HT1080 (cell line): ENCODE results near the gene HIVEP3. TPM values are rescaled to one million over a fixed set of nuclear protein-coding genes. Genes with fewer than 3 reads are reported as not detected.
A peak's percentile ranks its signal among the peaks of the same experiment; 100 is the strongest.

ENCODE experiments used
- DNase-seq: peaks from one replicate; pipeline ENCODE4 v3.0.0-alpha.2; 2015; ENCODE audit warnings: low read depth
- total RNA-seq: library from RNA; depleted of rRNA; stranded (reverse); fragments of >200 nt; shearing (Covaris generic); gene quantifications from 2 replicates; pipeline ENCODE4 v1.2.3, GENCODE V29; 2014

The HIVEP3 gene
- total RNA-seq, 1 experiment from 2014 or later: 6.2 TPM

DNA sequence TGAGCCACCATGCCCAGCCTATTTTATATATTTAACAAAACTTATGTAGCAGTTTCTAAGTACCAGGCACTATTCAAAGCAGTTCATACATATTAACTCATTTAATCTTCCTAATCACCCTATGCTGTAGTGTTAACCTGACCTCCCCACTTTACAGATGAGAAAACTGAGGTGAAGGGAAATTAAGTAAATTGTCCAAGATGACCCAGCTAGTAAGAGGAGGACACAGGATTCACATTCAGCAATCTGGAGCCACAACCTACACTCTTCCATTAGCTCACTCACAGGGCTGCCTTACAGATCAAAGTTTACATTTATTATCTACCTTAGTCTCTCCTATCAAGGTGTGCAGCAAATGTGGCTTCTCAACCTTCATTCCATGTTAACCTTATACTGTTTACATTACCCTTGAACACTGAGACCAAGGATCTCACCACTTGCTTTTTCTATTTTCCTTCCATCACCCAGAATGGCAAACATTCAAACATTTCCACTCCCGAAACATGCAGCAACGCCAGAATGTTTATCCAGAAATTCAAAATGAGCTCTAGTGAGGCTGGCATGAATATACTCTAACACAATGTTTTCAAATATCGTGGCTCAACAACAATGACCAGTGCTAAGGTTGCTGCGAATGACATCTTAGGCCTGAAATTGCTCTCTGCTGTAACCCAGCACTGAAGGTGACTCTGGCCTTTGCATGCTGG, 24.5 kb downstream of the HIVEP3 start:
- DNase-seq: no peak

DNA sequence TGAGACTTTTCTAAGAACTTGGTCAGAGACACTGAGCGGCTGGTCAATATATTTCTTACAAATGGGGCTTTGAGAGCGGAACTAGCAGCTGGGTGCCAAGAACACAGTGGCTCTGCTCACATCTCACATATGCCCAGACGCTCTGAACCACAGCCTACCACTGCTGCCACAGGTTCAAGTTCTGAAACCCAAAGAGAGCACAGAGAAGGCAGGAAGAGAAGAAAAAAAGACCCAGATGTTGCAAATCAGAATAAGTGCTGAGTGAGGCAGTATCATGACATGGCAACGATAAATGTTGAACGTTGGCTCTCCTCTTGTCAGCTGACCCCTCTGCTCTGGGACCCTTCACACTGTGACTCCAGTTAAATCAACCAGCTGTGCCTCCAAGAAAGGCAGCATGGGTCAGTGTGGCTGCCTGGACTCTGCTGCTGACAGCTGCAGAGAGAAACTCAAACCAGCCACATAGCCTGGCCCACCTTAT, 26.4 kb downstream of the HIVEP3 start:
- no peak for DNase-seq

DNA sequence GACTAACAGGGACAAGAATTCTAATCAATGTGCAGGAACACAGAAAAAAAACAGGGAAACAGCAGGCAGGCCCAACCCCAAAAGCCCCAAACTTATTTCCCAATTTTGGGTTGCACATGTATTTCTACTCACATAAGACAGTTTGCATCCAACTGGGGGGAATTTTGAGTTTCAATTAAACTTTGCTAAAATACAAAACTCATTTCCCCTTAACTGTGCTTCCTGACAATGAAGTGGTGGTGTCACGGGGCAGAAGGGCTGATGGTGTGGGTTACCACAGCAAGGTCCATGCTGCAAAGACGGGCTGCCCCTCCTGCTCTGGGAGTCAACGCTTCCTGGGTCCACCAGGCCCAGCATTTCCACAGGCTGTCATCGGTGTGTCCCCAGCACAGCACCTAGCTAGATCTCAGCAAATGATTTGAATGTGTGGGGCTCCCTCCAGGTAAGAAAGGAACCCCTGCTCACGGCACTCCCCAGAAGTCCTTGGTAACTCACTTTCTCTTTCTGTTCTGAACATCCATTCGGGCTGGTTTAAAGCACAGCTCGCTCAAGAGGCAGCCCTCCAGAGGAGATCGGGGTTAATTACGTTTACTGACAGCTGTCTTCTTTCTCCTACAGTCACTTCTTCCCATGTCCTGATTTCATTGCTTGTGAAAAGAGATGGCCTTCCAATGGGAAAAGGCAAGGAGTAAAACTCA, 27.4 kb downstream of the HIVEP3 start:
- DNase-seq: peak; percentile 75

DNA sequence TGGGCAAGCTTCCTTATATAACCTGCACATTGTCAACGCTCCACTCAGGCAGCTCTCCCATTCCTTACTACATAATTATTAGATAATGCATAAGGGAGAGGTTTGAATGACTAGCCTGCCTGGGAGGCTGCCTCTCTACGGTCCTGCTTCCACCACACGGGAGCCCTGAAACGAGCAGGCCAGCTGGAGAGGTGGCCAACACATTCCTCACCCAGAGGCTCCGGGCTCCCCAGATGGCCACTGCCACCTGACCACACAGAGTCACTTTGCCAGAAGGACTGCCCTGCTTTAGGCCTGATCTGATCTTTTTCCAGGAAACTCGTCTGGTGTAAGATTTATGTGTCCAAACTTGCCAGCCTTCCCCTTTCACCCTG, 27.9 kb downstream of the HIVEP3 start:
- DNase-seq: no peak

DNA sequence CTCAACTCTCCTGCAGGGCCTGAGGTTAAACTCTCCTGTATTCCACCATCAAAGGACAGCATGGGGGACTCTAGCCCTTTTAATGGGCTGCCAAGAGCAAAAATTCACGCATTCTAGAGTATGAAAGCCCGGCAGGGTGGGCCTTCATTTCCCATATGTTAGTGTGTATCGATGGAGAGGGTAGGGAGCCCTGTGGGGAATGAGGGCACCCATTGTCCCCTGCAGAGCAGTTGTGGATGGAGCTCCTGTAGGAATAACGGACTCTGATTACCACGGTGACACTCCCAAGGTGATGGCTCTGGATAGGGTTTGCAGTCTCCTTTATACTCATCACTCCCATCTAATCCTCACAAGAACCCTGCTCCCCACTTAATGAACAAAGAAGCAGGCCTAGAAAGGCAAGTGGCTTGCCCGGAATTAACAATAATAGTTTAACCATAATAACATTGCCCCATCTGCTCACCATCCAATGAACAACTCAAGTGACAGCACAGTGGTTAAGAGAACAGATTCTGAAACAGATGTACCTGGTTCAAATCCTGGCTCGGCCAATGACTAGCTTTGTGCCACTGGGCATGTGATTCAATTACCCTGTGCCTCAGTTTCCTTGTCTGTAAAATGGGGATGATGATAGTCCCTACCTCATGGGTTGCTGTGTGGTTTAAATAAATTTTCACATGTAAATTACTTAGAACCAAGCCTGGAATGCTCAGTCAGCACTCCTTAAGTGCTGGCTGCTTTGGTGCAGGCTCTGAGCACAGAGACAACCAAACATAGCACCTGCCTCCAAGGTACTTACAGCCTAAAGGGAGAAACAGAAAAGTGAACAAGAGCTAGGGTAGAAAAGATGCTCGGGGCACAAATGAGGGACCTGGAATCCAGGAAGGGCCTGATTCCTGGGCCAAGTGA, 29.0 kb downstream of the HIVEP3 start:
- DNase-seq: no peak

DNA sequence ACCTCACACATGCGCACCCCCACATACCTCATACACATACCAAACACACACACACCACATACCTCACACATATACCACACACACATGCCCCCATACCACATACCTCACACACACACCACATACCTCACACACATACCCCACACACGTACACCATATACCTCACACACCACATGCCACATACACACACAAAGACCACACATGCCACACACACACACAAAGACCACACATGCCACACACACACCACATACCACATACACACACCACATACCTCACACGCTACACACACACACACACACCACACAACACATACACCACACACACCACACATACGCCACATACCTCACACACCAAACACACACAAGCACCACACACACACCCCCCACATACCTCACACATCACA, 30.0 kb downstream of the HIVEP3 start:
- no peak for DNase-seq

DNA sequence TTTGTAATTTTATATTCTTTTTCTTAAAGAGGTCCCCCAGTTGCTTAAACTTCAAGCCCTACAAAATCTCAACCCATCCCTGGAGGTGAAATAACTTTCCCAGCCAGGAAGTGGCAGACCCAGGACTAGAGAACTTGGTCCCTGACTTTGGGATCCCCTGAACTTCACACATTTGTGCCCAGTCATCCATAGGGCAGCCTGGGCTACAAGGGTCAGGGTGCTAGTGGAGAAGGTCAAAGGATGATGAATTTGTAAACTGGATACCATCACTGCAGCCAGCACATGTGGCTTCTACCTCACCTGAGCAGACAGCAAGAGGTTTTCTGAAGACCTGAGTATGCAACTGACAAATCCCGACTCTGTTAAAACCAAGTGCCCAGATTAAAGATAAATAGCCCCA, 31.4 kb downstream of the HIVEP3 start:
- DNase-seq: no peak

DNA sequence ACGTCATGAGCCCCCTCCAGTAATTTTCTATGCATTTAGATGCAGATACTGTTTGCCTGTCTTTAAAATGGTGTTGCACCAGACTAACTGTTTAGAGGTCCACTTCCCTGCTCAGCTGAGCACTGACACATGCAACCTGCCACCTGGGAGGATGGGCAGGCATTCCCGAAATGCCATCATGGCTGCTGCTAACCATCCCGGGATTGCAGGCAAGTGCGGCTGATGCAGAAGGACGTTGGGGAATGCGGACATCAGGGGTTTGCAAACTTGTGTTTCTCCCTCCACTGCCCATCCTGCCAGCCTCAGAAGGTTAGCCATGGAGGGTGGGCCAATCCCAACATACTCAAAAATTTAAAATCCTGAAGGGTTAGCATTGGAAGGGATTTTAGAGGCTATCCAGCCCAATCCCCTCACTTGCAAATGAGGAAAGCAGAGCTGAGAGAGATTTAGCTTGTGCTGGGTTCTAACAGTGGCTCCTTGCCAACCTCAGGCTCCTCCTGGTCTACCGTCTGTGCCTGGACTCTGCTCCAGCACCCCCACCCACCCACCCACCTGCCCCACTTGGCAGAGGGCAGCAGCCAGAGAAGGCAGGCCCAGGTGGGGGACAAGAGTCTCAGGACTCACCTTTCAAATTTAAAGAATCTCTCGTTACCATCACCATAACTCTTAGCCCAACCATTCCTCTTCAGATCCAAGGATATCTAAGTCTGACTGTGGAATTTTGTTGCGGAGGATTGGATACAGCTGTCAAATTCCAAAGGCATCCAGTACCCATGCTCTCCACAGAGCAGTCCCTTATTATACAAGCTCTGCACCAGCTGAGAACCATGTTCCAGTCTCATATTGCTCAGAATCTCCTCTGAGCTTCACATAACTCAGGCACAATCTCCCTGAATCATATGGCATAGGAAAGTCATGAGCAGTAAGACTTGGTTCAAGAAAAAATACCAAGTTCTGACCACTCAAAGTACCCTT, 34.2 kb downstream of the HIVEP3 start:
- DNase-seq: no peak

DNA sequence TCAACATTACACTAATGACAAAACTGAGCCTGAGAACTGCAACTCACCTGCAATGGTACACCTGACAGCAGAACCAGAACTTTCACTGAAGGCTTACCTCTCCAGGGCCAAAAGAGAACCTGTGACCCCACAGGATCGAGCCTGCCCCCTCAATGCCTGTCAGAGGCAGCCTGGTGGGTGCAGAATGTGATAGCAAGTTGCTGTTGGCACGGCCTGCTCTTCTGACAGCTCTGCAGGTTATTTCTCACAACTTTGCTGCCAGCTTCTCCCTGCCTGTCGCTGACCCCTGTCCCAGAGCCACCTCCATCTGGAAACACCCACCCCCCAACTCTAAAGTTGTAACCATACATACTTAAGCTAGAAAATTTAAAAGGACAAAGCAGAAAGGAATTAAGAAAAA, 35.2 kb downstream of the HIVEP3 start:
- DNase-seq: no peak

DNA sequence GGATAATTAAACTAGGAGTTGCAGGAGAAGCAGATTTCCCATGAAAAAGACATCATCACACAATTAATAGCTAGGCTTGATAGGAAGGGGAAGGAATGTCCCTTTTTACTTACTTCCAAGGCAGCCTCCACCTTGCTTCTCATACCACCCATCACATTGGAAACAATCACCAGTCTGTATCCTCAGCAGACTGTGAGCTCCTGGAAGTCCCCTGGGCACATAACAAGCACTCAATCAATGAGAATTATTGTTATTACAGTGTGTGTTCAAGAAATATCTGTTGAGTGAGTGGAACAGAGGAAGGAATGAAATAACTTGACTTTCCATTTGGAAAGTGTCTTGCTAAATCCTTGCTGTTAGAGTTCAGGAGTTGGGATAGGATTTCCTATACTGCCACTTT, 36.2 kb downstream of the HIVEP3 start:
- no peak for DNase-seq

DNA sequence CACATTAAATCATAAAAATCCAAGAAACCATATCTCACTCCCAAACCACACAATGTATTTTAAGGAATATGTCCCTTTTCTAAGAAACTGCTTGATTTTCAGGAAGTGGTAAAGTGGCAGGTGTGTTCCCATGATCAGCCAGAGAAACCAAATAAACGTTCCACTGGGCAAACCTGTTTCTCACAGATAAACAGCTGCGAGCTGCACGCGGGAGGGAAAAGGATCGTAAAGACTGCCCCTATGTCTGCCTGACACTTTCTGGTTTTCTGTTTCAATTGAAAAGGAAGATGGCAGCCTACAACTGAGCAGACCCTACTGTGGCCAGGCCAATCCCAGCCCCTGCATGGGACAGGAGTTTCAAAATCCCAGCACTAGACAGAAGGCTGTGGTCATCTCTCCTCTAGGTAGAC, 36.6 kb downstream of the HIVEP3 start:
- no peak for DNase-seq

DNA sequence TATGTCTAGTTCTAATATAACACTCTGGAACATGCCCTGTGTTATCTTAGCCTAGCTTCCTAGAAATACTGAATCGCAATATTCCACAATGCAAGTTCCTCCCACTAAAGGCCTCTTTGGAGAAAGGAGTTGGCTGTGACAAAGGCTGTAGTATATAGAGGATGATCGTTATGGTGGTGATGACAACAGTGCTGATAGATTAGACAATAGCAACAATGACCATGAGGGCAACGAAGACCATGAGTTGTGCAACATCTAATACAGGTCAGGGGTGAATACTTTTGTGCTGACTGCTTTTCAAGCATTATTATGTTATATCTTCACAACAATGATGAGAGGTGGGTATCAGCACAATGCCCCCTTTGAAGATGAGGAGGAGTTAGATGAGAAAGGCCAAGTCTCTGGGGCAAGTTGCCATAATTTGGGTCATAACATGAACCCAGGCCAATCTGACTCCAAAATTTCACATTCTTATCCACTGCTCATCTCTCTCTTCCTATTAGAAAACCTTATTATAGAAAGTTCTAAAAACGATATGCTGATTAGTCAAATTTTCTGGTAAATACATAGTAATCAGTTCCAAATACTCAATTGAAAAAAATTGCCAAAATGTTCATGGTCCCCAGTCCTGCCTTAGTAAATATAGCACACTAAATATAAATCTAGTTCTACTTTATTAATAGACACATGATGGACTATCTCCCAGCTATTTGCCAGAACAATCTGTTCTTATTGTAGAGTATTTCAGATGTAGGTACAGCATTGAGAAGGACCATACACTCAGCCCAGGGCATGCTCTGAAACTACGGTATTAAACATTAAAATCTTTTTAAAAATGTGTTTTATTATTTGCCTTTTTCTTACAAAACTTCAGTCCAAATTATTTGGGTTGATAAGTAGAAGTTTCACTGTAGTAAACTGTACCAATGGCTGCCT, 37.5 kb downstream of the HIVEP3 start:
- DNase-seq: no peak

DNA sequence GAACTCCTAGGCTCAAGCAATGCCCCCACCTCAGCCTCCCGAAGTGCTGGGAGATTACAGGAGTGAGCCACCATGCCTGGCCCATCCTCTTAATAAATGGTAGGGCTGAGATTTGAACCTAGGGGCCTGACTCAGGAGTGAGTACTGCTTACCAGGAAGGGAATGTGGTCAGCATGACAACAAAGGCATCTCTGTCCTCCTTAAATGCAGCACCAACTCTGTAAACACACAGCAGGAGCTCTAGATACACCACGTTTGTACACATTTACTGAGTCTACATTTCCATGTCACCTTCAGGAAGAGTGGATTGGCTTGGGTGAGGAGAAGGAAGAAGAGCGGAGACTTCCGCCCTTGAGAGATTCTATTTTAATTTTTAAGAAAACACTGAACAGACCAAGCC, 38.5 kb downstream of the HIVEP3 start:
- peak; percentile 91 for DNase-seq

DNA sequence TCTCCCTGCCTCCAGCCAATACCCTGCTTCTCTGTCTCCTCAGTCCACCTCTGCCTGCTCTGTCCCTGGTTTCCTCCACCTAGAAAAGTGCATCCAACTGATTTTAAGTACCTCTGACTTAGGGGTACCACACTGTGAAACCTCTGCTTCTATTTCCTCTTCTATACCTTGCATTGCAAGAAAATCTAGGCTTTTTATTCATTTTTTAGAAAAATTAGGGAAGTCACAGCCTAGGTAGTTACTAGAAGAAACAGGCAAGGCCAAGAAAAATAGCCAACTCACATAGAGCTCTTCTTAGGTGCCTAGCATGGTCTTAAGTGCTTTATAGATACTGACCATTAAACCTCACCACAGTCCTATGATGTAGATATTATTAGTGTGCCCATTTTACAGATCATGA, 39.1 kb downstream of the HIVEP3 start:
- no peak for DNase-seq

DNA sequence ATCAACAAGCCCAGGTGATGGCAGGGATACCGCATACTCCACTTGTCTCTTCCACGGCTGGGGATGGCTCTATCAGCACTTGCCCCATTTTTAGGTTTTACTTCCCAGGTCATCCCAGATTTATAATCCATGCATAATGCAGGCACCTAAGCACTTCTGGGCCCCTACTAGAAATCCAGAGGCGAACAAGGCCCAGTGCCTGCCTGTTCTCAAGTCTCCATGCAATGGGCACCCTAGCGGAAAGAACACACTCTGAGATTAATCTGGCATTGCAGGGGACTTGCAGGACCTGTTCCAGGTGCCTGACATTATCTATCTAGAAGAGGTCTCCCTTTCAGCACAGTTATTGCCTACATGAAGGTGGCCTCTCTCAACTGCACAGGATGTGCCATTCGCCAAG, 39.8 kb downstream of the HIVEP3 start:
- DNase-seq: no peak

DNA sequence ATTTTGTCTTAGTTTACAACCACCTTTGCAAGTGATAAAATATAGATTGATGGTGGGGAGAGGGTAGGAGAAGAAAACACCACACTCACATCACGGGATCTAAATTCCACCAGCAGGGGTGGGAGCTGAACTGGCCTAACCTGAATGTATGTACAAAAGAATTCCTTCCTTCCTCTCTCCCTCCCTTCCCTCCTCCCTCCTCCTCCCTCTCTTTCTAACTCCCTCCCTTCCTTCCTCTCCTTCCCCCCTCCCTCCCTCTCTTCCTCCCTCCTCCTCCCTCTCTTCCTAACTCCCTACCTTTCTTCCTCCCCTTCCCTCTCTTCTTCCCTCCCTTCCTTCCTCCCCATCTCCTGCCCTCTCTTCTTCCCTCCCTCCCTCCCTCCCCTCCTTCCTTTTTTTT, 40.2 kb downstream of the HIVEP3 start:
- DNase-seq: no peak

DNA sequence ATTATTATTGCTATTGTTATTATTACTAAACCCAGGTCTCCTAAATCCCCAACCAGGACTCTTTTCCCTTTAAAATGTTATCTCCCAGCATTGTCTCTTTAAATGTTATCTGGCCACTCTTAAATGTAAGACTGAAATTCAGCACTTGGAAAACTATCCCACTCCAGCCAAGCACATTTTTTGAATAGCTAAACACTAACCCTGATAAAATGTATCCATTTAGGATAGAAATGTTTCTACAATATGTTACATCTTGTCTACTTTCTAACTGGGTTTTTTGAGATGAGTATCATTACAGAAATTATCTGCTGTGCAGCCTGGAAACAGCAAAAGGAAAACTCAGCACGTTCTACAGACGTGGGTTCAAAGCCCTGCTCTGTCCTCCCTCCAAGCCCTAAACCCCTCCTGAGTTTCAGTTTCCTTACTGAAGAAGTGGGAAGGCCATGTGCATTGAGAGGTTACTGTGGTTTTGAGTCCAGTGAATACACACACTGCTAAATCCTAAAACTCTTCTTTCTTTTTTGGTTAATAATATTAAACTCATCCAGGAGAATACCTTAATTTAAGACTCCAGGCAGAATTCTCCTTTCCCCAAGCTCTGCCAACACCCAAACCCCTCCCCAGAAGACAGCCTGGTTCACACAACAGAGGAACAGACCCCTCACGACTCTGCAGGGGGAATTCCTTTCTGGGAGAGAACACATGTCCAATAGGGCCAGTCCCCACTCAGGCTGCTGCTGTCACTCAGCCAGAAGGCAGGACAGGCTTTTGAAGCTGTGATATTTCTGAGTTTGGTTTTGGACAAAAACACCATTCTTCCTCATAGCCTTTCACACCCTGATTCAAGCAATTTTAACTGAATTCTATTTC, 41.9 kb downstream of the HIVEP3 start:
- no peak for DNase-seq

DNA sequence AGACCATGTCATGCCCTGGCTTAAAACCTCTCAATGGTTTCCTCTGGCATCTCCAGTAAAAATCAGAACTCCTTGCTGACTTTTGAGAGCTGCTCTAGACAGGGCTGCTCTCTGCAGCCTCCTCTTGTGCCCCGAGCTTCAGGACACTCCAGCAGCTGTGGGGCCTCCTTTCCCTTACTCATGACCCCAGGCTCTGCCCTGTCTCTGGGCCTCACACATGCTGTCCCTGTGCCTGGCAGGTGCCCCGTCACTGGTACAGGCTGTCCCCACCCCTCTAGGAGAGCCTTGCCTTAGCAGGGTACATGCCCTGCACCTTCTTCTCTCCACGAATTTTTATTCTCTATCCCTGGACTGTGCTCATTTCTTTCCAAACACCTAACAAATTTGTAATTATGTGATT, 43.2 kb downstream of the HIVEP3 start:
- DNase-seq: no peak

DNA sequence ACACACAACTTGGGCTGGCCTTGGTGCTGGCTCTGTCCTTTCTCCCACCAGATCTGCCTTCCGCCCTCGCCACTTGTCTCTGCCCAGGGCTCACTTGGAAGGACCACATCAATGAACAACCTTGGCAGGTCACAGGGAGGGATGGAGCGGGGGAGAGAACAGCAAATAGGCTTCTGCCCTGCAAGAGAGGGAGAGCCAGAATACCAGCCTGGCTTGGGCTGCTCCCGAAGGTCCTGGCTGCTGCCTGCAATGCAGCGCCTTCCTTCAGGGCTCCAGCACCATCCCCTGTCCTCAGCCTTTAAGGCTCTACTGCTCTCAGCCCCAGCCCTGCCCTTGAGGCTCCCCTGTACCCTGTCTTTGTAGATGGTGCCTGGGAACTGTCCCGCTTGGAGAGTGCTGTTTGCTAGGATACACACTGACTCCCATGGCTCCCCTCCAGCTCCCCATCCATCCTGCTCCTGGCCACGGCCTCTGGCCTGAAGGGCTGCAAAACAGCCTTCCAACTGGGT, 43.8 kb downstream of the HIVEP3 start:
- no peak for DNase-seq
